GM21737 (cell line): ENCODE measurements around the gene HNMT.

Experiments
- ATAC-seq: cut with Tn5 transposase; IDR thresholded peaks from one replicate; pipeline ENCODE4 v1.9.1; 2021; ENCODE audit warnings: mild to moderate bottlenecking, moderate library complexity; ENCODE audit not compliant: unreplicated experiment

The HNMT gene

GRCh38 chr2:138009622-138010021, 45.3 kb downstream of the HNMT start:
- ATAC-seq, result no peak

GRCh38 chr2:138010890-138011289, 46.6 kb downstream of the HNMT start:
- ATAC-seq, result no peak

- ATAC-seq, result no peak
These were observed 47.8 kb downstream of the HNMT start for GRCh38 chr2:138012082-138012481.

DNA sequence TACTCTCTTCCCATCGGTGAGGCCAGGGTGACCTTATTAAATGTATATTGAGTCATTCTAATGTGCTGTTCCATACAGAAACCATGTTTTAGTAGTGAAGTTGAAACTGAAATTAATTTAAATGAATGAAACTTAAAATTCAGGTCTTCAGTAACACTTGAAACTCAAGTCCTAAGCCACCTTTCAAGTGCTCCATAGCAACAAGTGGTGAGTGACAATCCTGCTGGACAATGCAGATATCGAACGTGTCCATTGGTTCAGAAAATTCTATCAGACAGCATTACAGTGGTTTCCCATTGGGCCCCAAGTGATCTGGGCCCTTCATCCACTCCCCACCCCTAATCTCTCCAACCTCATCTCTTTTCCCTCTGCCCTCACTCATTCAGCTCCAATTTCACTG, 48.7 kb downstream of the HNMT start:
- no peak for ATAC-seq

DNA sequence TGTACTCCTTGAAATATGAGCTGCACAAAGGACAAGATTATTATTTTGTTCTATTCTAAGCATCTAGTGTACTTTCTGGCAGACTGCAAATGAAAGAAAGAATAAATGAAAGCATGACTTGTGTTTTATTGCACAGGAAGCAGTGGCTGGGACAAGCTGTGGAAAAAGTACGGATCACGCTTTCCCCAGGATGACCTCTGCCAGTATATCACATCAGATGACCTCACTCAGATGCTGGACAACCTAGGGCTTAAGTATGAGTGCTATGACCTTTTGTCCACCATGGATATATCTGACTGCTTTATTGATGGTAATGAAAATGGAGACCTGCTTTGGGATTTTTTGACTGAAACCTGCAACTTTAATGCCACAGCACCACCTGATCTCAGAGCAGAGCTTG, 49.4 kb downstream of the HNMT start:
- no peak for ATAC-seq

GRCh38 chr2:138015494-138015893, 51.2 kb downstream of the HNMT start:
- ATAC-seq, result no peak

DNA sequence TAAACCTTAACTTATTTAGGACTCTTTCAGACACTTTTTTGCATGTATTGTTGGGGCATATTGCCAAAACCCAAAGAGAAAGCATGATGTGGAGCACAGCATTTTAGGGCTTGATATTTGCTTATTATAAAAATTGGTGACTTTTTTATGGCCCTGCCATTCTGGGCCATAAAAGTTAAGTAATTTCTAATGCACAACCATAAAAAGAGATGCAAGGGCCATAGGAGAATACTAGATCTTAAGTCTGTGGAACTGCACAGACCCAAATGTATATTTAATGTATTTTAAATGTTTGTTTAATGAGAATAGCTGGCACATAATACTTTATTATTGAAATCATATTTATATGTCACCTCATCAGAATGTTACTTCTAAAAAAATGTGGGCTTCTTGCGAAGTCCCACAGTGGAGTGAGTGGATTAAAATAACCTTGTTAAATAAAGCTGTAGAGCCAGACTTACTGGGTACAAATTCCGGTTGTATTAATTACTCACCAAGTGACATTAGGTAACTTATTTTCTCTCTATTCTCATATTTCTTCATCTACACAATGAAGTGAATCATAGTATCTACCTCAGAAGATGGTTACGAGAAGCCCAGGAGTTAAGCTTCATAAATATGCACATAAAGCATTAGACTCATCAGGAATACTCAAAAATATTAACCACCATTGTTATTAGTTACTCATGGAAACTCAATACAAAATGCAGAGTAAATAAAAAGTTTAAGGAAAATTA, 52.2 kb downstream of the HNMT start:
- ATAC-seq, result no peak

GRCh38 chr2:138017824-138018223, 53.6 kb downstream of the HNMT start:
- no peak for ATAC-seq

- no peak for ATAC-seq
These were observed 54.8 kb downstream of the HNMT start for GRCh38 chr2:138018866-138019688.

GRCh38 chr2:138020432-138020831, 56.2 kb downstream of the HNMT start:
- no peak for ATAC-seq

DNA sequence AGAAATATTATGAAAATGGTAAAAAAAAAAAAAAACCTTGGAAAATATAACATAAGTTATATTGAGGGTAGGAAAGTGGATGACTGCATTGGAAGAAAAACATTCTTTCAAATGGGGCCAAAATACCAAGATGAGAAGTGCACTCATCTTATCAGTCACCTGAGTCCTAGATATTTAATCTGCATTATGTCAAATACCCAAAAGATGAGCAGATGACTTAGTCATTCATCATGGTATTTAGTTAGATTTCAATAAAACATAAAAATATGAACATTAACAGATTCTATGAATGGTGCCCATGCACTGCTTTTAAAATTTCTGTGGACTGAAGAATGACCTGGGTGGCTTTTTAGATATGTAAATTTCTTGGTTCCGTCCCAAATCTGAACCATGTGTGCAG, 56.9 kb downstream of the HNMT start:
- ATAC-seq, result no peak

- no peak for ATAC-seq
These were observed 59.0 kb downstream of the HNMT start for GRCh38 chr2:138023298-138023697.

DNA sequence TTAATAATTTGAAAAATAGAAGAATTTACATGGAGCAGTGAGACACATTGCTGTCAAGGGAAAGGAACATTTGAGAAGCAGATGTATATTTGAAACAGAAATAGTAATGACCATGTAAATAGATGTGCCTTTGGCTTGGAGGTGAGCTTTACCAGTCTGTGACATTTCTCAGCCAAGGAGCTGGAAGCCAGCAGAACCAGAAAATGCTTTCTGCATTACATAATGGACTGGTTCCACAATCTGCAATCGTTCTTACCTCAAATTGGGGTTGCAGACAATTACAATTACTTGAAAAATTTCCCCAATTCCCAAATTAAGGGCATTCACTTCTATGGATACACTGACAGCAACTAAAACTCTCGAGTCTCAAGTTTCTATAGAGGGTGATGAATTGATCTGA, 59.7 kb downstream of the HNMT start:
- ATAC-seq, result no peak

- no peak for ATAC-seq
These were observed 62.1 kb downstream of the HNMT start for GRCh38 chr2:138026111-138027020.

DNA sequence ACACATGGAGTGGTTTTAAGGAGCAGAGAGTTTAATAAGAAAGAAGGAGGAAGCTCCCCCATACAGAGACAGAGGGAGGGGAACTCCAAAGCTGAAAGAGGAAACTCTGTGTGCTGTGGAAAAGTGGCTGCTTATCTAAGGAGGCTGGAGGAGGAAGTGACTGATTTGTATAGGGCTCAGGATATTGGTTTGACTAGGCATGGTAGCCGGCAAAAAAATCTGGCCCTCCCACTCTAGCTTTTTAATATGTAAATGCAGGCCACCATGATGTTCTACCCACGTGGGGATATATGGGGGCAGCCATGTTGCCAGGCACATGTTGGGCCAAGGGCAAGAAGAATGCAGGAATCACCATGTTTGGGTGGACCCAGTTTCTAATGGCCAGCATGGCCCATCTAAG, 64.3 kb downstream of the HNMT start:
- ATAC-seq, result no peak

DNA sequence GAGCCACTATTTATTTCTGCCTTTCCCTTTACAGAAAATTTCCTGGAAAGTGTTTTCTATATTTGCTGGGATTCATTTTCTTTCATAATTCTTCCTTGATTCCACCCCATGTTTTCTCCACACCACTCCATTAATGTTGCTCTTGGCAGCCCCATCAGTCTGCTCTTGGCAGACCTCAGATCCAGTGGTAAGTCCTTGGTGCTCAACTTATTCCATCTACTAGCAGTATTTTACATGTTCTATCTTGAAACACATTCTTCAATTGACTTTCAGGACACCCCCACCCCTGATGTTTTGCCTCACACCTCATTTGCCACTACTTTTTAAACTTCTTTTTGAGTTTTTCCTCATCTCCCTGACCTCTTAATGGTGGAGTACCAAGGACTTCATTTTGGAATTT, 65.0 kb downstream of the HNMT start:
- no peak for ATAC-seq

- peak; percentile 68 for ATAC-seq
These were observed 66.2 kb downstream of the HNMT start for GRCh38 chr2:138030459-138030858.

GRCh38 chr2:138032334-138032733, 68.1 kb downstream of the HNMT start:
- ATAC-seq, result no peak

DNA sequence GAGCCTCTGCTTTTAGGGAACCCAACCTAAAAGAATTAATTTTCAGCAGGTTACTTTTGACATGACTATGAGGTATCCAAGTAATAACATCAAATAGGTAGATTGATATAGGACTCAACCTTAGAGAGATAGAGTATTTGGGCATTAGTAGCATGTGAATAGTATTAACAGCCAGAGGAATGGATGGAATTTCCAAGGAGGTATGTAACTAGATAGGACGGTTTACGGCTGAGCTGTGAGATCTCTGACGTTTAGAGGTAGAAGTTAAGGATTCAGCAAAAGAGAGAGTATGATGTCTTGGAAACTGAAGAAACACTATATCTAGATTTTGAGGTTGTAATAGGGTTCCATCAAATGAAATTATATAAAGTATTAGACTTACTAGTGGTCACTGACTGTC, 70.3 kb downstream of the HNMT start:
- ATAC-seq, result no peak

- ATAC-seq, result no peak
These were observed 71.4 kb downstream of the HNMT start for GRCh38 chr2:138035608-138036217.

- ATAC-seq, result no peak
These were observed 72.2 kb downstream of the HNMT start for GRCh38 chr2:138036522-138036921.
